Subcutaneous adipose tissue (tissue), 4 donors: ENCODE data around the gene PPP1R8. TPM values are rescaled to one million over a fixed set of nuclear protein-coding genes. Genes with fewer than 3 reads are reported as not detected.

Experiments
- CTCF ChIP-seq: fragments of 450-650 bp; IDR thresholded peaks from one replicate; pipeline ENCODE4 v1.5.1; 2016; ENCODE audit warnings: low read depth, mild to moderate bottlenecking, control low read depth, antibody characterized with exemption, moderate library complexity
- total RNA-seq, 4 donors: library from RNA; depleted of rRNA; stranded (reverse); fragments of >200 nt; gene quantifications; one replicate each; pipeline ENCODE4 v1.1.0, GENCODE V29; 2016

PPP1R8 gene
- 10 to 100 TPM; 27.2 to 39.0 (median 29.5) TPM for total RNA-seq

DNA sequence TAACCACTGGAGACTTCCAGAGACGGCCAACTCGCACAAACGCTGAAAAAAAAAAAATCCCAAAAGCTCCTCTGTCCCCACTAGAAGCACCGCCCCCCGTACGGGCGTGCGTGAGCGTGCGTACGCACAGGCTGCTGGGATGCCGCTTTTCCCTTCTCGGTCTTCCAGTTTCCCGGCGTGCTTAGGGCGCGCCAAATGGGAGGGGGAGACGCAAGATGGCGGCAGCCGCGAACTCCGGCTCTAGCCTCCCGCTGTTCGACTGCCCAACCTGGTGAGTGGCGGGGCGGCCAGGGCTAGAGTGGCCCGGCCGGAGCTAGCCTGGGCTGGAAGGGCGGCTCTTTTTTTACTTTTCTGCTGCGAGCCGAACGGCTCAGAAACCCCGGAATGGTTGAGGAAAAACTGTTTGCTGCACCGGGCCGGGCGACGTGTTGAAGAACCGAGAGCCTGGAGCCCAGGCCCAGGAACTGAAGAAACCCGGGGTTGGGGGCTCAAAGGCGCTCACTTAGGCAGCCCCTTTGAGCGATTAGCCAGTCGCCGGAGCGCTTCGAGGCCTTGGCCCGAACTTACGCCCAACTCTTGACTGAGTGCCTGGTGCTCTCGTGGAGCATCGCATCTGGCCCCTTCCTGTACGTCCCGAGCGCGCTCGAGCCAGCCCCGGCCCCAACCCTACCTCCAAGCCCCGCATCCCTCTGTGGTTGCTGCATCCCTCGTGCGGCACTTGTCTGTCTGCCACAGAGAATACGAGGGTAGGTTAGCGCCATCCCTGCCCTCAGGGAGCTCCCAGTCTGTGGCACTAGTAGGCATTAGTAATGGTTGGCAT lies at the start of gene PPP1R8:
Gene PPP1R8 (plus strand): TSS at position 162 of the 820 bp plus-strand sequence. CDS start 54 bp downstream, at position 216.
- no peak for TF ChIP-seq CTCF

- TF ChIP-seq CTCF, result no peak
These were observed 47.6 kb upstream of the PPP1R8 start for GRCh38 chr1:27782950-27783349.

GRCh38 chr1:27784700-27785099 lies 45.9 kb upstream of the PPP1R8 start:
- no peak for TF ChIP-seq CTCF

- no peak for TF ChIP-seq CTCF
These were observed 44.7 kb upstream of the PPP1R8 start for GRCh38 chr1:27785781-27786455.

GRCh38 chr1:27787895-27788294 lies 42.7 kb upstream of the PPP1R8 start:
- TF ChIP-seq CTCF, result no peak

DNA sequence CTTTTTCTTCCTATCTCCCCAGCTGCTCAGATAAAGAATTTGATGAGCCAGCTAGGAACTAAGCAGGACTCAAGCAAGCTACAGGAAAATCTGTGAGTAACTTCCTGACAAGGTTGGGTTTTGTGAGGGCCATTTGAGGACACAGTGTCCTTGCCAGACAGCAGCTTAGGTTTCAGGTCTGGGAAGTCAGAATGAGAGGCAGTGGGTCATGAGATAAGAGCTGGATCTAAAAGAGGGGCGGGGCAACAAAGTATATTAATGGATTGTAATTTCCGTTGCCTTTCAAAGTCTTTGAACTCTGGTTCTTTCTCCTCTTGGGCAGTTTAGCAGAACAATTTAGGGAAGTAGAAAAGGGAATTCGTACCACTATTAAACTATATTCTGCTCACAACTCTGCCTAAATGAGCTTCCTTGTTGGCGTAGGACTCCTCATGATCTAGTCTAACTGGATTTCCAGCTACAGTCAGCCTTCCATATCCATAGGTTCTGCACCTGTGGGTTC lies 41.0 kb upstream of the PPP1R8 start:
- TF ChIP-seq CTCF, result no peak

- TF ChIP-seq CTCF, result no peak
These were observed 35.0 kb upstream of the PPP1R8 start for GRCh38 chr1:27795601-27796000.
